ENCODE results near the gene RGS7BP.

GRCh38 chr5:64513492-64513891 lies 7.7 kb downstream of the RGS7BP start:
- TF ChIP-seq, protein P1, sequence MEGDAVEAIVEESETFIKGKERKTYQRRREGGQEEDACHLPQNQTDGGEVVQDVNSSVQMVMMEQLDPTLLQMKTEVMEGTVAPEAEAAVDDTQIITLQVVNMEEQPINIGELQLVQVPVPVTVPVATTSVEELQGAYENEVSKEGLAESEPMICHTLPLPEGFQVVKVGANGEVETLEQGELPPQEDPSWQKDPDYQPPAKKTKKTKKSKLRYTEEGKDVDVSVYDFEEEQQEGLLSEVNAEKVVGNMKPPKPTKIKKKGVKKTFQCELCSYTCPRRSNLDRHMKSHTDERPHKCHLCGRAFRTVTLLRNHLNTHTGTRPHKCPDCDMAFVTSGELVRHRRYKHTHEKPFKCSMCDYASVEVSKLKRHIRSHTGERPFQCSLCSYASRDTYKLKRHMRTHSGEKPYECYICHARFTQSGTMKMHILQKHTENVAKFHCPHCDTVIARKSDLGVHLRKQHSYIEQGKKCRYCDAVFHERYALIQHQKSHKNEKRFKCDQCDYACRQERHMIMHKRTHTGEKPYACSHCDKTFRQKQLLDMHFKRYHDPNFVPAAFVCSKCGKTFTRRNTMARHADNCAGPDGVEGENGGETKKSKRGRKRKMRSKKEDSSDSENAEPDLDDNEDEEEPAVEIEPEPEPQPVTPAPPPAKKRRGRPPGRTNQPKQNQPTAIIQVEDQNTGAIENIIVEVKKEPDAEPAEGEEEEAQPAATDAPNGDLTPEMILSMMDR (IDR thresholded peaks at IDR 0.05; ENCODE audit: low read depth, low read length): no peak
- no peak for TF ChIP-seq EZH2phosphoT487 (IDR thresholded peaks at IDR 0.05; ENCODE audit: low read depth)

Measured in OCI-LY3 (cell line).